T-helper 1 cell (primary cell): Measurements from ENCODE around the gene CADM1.

Experiments
- DNase-seq, 5 donors: peaks; one replicate each; pipeline ENCODE4 v3.0.0-alpha.2; 2012 to 2020

Gene CADM1

GRCh38 chr11:115311949-115312348 is 192.3 kb downstream of the CADM1 start:
- DNase-seq, result no peak

- DNase-seq, result no peak
Observed at GRCh38 chr11:115306689-115307088, 197.5 kb downstream of the CADM1 start.

- DNase-seq, result no peak
Observed at GRCh38 chr11:115304774-115305472, 199.3 kb downstream of the CADM1 start.

- no peak for DNase-seq
Observed at GRCh38 chr11:115303929-115304531, 200.2 kb downstream of the CADM1 start.

GRCh38 chr11:115302946-115303703 is 201.1 kb downstream of the CADM1 start:
- DNase-seq, result no peak

GRCh38 chr11:115300660-115301428 is 203.4 kb downstream of the CADM1 start:
- DNase-seq, result no peak

GRCh38 chr11:115298300-115299012 is 205.8 kb downstream of the CADM1 start:
- no peak for DNase-seq

- DNase-seq, result no peak
Observed at GRCh38 chr11:115297330-115297729, 206.9 kb downstream of the CADM1 start.

GRCh38 chr11:115291325-115291724 is 212.9 kb downstream of the CADM1 start:
- DNase-seq, result no peak

- no peak for DNase-seq
Observed at GRCh38 chr11:115290893-115291292, 213.3 kb downstream of the CADM1 start.

GRCh38 chr11:115290479-115290878 is 213.7 kb downstream of the CADM1 start:
- DNase-seq, result no peak

- no peak for DNase-seq
Observed at GRCh38 chr11:115287266-115287665, 216.9 kb downstream of the CADM1 start.

- DNase-seq, result no peak
Observed at GRCh38 chr11:115286614-115287013, 217.6 kb downstream of the CADM1 start.

GRCh38 chr11:115284773-115285172 is 219.4 kb downstream of the CADM1 start:
- DNase-seq, result no peak

- no peak for DNase-seq
Observed at GRCh38 chr11:115282923-115283322, 221.3 kb downstream of the CADM1 start.

GRCh38 chr11:115280775-115281174 is 223.4 kb downstream of the CADM1 start:
- DNase-seq, result no peak

- no peak for DNase-seq
Observed at GRCh38 chr11:115279813-115280761, 224.1 kb downstream of the CADM1 start.

- DNase-seq, result no peak
Observed at GRCh38 chr11:115276799-115277198, 227.4 kb downstream of the CADM1 start.

GRCh38 chr11:115276191-115276590 is 228.0 kb downstream of the CADM1 start:
- no peak for DNase-seq

- no peak for DNase-seq
Observed at GRCh38 chr11:115275045-115275444, 229.2 kb downstream of the CADM1 start.

- no peak for DNase-seq
Observed at GRCh38 chr11:115272925-115273324, 231.3 kb downstream of the CADM1 start.
